Lower lobe of right lung (tissue), 2 donors: ENCODE data around the gene USP53. TPM values are rescaled to one million over a fixed set of nuclear protein-coding genes. Genes with fewer than 3 reads are reported as not detected.

ENCODE experiments used
- ATAC-seq, 2 donors: fragments of 200-7000 bp; cut with Tn5 transposase; one replicate each; pipeline ENCODE4 v1.9.1; 2020 to 2022; ENCODE audit warnings: mild to moderate bottlenecking in 2 of 2, moderate library complexity in 2 of 2
- DNase-seq: peaks from one replicate; pipeline ENCODE4 v3.0.0-alpha.2; 2020
- H3K27ac ChIP-seq: fragments of 200-600 bp; one replicate; pipeline ENCODE4 v1.8.0; 2022
- H3K27me3 ChIP-seq: fragments of 200-600 bp; one replicate; pipeline ENCODE4 v1.8.0; 2022; ENCODE audit warnings: low read depth
- H3K36me3 ChIP-seq: fragments of 200-600 bp; one replicate; pipeline ENCODE4 v1.8.0; 2022; ENCODE audit warnings: mild to moderate bottlenecking
- H3K4me1 ChIP-seq: fragments of 200-600 bp; one replicate; pipeline ENCODE4 v1.8.0; 2022
- H3K4me3 ChIP-seq: fragments of 200-600 bp; one replicate; pipeline ENCODE4 v1.8.0; 2022; ENCODE audit warnings: mild to moderate bottlenecking
- H3K9me3 ChIP-seq: fragments of 200-600 bp; one replicate; pipeline ENCODE4 v1.8.0; 2022
- CTCF ChIP-seq: fragments of 200-600 bp; IDR thresholded peaks from one replicate; pipeline ENCODE4 v1.8.0; 2022; ENCODE audit warnings: antibody characterized with exemption, mild to moderate bottlenecking
- intact Hi-C: fragments of 100-400 bp; cut with DNase I; formaldehyde crosslinking; loops from one replicate; pipeline ENCODE4 v1.11.0; 2022
- total RNA-seq: library from RNA; stranded (reverse); fragmentation: NEBNext Ultra II Directional; extraction: Animal tissue kit (Norgen Biotek cat#: 25700); gene quantifications from one replicate; pipeline ENCODE4 v1.2.1, GENCODE V29; 2021
- donor health status: DM: no; HTN: yes; CAD: no; lungs with severe emphysema.

The USP53 gene
- total RNA-seq, 1 donor from 2014 or later: 45.8 TPM

- H3K9me3 ChIP-seq: no peaks in the 10 kb centered on the region
- H3K36me3 ChIP-seq: peaks cover 19% of the 10 kb centered on the region
- no peak overlapping the region for H3K4me3 ChIP-seq
- peaks cover 15% of the 10 kb centered on the region for H3K4me1 ChIP-seq
- H3K27ac ChIP-seq: no peak overlapping the region
- intact Hi-C loops: no loop called here
- no peak for TF ChIP-seq CTCF
- no peaks in the 10 kb centered on the region for H3K27me3 ChIP-seq
- DNase-seq (no peak), ATAC-seq (no peak)
These were observed 15.9 kb downstream of the USP53 start for GRCh38 chr4:119228406-119228805.

DNA sequence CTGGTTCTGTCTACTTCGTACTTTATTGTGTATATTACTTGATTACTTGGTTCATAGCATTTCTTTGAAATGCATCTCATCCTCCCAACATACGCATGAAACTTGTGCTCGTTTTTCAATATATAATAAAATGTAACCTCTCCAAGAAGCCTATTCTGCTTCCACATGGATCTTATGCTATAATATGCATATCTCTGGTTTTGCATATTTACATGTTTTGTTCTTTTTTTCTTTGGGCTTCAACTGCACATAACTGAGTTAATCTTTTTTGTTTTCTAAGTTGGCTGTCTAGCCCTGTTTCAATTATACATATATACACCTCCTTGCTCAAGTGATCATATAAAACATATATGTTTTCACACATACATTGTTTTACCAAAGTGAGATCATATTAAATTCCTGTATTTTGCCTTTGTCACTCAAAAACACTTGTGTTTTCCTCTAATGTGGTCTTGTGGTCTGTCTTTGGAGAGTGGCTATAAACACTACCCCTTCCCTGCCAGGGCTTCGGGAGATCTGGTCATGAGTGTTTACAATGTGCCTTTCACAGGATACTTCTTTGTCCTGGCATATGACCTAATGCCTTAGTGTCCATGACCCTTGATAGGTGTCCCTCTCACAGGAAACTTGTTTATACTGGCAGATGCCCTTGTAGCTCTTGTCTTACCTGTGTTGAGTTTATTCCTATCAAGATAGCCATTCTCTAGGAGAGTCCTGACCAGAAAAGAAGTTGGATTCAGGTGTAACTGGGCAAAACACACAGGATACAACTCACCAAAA is 17.6 kb downstream of the USP53 start:
- TF ChIP-seq CTCF: no peak
- intact Hi-C loops: no loop called here
- H3K27ac ChIP-seq: no peak overlapping the region

GRCh38 chr4:119231491-119231890 is 19.0 kb downstream of the USP53 start:
- peaks cover 23% of the 10 kb centered on the region for H3K4me1 ChIP-seq
- H3K4me3 ChIP-seq: no peak overlapping the region
- H3K36me3 ChIP-seq: peaks cover 30% of the 10 kb centered on the region
- ATAC-seq (peak in 1 of 2 donors; percentile 9), DNase-seq (no peak)
- no peak for TF ChIP-seq CTCF
- no peak overlapping the region for H3K27ac ChIP-seq
- intact Hi-C loops: no loop called here
- no peaks in the 10 kb centered on the region for H3K27me3 ChIP-seq
- H3K9me3 ChIP-seq: no peaks in the 10 kb centered on the region

More for the DNA sequence above, 17.6 kb downstream of the USP53 start:
- no peak for ATAC-seq
- Histone ChIP-seq H3K36me3 (peaks cover 16% of the 10 kb centered on the region), H3K4me1 (peaks cover 23% of the 10 kb centered on the region), H3K9me3 (no peaks in the 10 kb centered on the region), H3K27me3 (no peaks in the 10 kb centered on the region), H3K4me3 (no peak overlapping the region)
- DNase-seq: no peak

DNA sequence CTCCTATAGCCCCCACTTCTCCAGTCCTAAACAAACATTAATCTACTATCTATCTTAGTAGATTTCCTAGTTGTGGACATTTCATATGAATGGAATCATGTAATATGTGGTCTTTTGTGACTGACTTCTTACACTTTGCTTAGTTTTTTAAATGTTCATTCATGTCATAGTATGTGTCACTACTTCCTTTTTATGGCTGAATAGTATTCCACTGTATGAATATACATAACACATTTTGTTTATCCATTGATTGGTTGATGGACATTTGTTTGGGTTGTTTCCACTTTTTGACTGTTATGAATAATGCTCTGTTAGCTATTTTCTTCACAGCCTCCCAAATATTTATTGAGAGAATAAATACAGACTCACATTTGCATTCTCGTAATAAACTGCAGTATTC is 19.8 kb downstream of the USP53 start:
- Histone ChIP-seq H3K9me3 (no peaks in the 10 kb centered on the region), H3K36me3 (peaks cover 37% of the 10 kb centered on the region), H3K4me1 (peaks cover 23% of the 10 kb centered on the region), H3K27ac (no peak overlapping the region), H3K27me3 (no peaks in the 10 kb centered on the region), H3K4me3 (no peak overlapping the region)
- intact Hi-C loops: no loop called here
- DNase-seq (no peak), ATAC-seq (no peak)
- TF ChIP-seq CTCF: no peak

DNA sequence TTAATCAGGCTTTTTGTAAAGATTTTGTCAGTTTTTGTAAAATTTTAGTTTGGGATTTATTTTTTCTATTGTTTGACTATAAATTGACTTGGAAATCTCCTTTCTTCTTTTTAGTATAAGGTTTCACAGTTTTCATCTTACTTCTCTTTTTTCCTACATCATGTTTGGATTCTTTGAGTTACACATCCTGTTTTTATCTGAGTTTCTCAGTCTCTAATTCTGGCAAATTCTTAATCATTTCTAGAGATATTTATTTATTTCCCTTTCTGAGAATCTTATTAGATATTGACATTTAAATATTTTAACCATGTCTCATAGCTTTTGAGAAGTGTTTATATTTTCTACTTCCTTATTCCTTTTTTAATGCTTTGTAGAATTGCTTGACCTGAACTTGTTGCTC is 20.7 kb downstream of the USP53 start:
- Histone ChIP-seq H3K9me3 (no peaks in the 10 kb centered on the region), H3K4me3 (no peak overlapping the region), H3K4me1 (peaks cover 18% of the 10 kb centered on the region), H3K27me3 (no peaks in the 10 kb centered on the region), H3K27ac (no peak overlapping the region), H3K36me3 (peaks cover 38% of the 10 kb centered on the region)
- DNase-seq: no peak
- intact Hi-C loops: no loop called here
- TF ChIP-seq CTCF: no peak
- no peak for ATAC-seq
